NCI-H1436 treated with DMSO at 0.1 percent for 48 hours (cell line): Measurements from ENCODE around the gene TOMM34.

Experiments used
- DNase-seq: peaks from one replicate; lab custom pipeline; 2025; lab: John Stamatoyannopoulos, UW

TOMM34 gene

GRCh38 chr20:44932916-44933315 is 27.3 kb downstream of the TOMM34 start:
- DNase-seq = no peak

GRCh38 chr20:44931911-44932310 is 28.3 kb downstream of the TOMM34 start:
- no peak for DNase-seq

DNA sequence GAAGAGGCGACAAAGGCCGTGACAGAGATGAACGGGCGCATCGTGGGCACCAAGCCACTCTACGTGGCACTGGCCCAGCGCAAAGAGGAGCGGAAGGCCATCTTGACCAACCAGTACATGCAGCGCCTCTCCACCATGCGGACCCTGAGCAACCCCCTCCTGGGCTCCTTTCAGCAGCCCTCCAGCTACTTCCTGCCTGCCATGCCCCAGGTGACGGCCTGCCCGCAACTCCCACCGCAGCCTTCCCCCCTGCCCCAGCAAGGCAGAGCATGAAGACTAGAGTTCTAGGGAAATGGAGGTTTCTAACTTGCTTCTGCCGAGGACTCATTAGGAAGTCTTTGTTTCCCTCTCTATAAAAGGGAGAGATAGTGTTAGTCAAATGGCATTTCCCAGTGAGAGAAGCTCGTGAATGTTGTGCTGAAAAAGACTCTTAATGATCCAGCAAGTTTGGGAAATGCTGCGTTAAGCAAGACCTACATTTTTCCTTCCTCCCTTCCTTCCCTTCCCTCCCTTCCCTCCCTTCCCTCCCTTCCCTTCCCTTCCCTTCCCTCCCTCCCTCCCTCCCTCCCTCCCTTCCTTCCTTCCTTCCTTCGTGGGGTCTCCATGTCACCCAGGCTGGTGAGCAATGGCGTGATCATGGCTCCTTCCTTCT is 29.6 kb downstream of the TOMM34 start:
- no peak for DNase-seq

GRCh38 chr20:44928595-44928994 is 31.6 kb downstream of the TOMM34 start:
- DNase-seq = no peak

DNA sequence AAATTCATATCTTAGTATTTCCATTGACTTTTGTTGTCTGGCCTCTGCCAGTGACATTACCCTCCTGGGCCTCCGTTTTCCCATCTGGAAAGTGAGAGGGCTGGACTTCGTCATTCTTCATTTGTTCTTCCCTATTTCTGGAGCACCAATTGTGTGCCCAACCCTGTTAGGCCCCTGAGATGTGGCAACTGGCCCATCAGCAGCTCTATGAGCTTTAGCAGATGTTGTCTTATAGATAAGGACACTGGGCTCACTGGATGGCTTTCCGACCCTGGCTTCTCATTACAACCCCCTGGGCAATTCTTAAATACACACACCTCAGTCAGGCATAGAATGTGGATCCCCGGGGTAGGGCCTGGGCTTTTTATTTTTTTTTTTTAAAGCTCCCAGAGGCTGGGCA is 35.7 kb downstream of the TOMM34 start:
- DNase-seq = no peak

- no peak for DNase-seq
These were observed 38.8 kb downstream of the TOMM34 start for GRCh38 chr20:44921447-44921846.

DNA sequence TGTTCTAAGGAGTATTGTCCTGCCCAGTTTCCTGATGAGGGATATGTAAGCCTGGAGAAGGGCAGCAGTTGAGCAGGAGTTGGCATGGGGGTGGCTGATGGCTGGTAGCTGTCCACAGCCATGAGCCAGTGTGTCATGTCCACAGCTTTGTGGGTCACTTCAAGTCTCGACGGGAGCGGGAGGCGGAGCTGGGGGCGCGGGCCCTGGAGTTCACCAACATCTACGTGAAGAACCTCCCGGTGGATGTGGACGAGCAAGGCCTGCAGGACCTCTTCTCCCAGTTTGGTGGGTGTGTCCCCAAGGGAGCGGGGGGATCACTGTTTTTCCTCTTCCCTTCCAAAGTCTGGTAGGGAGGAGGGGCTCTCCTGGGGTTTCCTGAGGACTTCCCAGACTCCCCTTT is 41.4 kb downstream of the TOMM34 start:
- DNase-seq = no peak

DNA sequence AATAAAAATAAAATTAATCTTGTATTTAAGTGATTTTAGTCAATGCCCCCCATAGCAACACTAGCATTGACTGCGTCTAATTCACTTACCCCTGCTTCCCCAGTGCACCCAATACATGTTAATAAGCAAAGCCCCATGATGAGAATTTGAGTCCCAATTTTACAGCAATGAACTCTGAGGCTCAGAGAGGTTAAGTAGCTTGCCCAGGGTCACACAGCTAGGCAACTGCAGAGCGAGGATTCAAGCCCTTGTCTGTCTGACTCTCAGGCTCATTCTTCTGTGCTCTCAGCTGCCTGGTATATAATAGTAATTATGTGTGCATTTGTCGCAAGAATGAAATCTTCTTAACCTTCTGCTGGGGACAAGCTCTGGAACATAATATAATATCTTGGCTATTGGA is 41.9 kb downstream of the TOMM34 start:
- DNase-seq = no peak

- no peak for DNase-seq
These were observed 42.8 kb downstream of the TOMM34 start for GRCh38 chr20:44917399-44917798.

- no peak for DNase-seq
These were observed 43.6 kb downstream of the TOMM34 start for GRCh38 chr20:44916586-44916985.

DNA sequence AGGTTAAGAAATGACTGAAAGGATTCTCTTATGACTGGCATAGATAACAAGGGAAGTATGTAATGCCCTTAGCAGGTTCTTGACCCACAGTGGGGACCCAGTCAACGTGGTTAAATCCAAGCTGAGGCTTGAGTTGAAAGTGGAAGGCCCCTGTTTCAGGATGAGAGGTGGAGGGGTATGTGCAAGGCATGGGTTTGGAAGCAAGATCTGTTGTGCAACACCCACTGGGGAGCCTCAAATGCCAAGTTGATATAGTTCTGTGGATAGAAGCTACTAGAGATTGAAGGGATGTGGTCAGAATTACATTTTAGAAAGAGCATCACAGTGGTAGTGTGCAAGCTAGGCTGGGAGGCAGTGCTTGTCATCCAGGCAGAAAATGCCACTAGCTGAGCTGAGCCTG is 45.3 kb downstream of the TOMM34 start:
- DNase-seq = no peak

DNA sequence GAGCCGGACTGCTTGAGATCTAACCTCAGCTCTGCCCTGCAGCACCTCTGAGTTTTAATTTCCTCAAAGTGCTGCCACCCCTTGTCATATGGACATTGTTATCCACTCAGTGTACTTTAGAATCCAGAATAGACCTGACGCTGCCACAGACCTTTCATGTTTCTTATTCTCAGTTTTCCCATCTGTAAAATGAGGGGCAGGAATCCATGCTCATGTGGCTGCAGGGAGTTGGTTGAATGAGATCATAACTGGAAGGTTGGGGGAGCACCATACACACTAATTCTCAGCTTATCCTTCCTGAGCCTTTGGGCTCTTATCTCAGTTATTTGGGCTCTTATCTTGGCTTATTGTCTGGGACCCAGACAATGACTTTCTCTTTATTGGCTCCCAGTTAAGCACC is 48.0 kb downstream of the TOMM34 start:
- DNase-seq = no peak

DNA sequence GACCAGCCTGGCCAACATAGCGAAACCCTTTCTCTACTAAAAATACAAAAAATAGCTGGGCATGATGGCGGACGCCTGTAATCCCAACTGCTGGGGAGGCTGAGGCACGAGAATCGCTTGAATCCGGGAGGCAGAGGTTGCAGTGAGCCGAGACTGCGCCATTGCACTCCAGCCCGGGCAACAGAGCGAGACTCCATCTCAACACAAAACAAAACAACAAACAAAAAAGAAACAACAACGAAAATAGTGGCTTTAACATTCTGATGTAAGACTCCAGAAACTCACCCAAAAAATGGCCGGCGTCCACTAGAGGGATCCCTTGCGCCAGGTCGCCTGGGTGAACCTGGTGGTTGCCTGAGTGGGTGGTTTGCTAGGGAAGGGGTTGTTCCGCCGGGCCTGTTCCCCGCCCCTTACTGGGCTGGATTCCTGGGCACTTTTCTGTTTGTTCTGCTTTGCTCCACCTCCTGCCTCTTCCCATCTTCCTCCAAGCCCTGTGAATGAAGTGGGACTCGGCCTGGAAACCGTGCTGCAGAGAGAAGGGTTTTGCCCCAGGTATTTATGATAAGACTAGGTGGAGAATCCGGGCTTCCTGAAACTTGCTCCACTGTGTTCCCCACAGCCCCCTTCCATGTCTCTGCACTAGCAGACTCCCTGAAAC is 48.8 kb downstream of the TOMM34 start:
- no peak for DNase-seq

DNA sequence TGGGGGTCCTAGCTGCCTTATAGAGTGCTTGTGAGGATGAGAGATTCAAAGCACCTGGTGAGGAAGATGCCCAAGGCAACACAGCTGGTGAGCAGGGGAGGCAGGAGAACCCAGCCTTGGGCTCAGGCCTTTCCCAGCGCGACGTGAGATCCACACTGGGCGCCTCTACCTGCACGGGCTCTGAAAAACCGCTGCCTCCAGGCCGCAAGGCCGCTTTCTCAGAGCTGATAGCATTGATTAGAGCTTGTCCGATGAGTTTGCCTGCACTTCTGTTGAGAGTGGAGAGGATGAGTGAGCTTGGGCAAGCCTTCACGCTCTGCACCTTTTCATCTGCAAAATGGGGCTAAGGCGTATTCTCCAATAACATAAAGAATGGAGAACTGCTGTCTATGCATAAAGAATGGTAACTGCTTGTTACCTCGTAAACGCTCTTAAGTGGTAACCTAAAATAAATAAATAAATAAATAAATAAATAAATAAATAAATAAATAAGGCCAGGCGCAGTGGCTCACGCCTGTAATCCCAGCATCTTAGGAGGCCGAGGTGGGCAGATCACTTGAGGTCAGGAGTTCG is 49.4 kb downstream of the TOMM34 start:
- no peak for DNase-seq

- DNase-seq = no peak
These were observed 50.1 kb downstream of the TOMM34 start, which contains the start of gene PABPC1L for GRCh38 chr20:44909872-44910689. PABPC1L (plus strand) TSS chr20:44910060; CDS start chr20:44910144, 84 bp downstream.

GRCh38 chr20:44908987-44909871 is 51.0 kb downstream of the TOMM34 start:
- DNase-seq = no peak

DNA sequence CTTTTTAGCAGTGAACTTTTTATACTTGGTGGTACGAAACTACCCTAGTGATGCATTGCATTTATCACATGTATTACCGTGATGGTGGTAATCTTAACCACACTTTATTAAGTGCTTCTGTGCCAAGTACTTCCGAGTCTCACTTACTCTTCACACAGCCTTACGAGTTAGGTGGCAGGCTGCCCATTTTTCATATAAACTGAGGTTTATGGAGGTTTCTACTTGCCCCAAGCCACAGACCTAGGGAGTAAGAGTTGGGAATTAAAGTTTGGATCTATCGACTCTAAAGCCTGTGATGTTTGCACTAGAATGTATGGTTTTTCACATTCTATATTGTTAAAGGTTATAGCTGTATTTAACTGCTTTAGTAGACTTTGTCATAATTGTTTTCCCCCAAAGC is 55.8 kb downstream of the TOMM34 start:
- DNase-seq = no peak

DNA sequence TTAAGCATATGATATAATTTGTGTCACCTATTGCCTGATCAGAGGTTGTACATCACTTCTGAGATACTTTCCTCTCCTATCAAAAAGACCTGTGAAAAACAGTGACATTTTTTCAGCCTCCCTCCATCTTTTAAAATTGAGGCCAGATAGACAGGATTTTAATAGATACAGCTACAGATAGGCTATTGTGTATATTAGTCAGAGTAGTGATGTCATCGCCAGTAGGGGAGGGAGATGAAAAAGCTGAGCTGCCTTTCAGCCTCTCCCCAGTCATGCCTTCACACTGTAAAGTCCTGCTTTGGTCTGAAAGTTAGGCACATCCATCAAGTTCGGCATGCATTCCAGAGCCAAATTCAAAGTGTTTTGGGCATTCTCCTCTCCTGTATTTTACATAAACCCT is 58.2 kb downstream of the TOMM34 start:
- DNase-seq = no peak

DNA sequence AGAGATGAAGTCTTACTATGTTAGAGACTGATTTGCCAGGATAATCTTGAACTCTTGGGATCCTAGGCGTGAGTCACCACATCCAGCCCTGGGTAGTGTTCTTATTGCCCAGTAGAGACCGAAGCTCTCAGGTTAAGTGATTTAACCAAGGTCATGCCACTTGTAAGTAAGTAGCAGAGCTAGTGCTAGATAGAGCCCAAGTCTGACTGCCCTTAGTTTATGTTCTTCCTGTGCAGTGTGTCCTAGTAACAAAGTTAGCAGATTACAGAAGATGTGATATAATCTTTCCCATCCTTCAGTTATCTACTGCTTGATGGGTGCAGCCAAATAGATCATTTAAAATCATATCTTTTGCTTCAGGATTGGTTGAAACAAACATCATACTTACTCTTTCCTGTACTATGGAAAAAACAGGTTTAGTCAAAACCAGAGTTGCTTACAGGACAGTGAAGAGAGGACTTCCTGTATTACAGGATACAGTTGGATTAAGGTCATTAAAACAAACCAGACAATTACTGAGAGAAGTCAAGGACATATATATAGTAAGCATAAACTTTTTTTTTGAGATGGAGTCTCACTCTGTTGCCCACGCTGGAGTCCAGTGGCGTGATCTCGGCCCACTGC is 59.9 kb downstream of the TOMM34 start:
- DNase-seq = no peak

GRCh38 chr20:44897133-44897532 is 63.1 kb downstream of the TOMM34 start:
- DNase-seq = no peak

DNA sequence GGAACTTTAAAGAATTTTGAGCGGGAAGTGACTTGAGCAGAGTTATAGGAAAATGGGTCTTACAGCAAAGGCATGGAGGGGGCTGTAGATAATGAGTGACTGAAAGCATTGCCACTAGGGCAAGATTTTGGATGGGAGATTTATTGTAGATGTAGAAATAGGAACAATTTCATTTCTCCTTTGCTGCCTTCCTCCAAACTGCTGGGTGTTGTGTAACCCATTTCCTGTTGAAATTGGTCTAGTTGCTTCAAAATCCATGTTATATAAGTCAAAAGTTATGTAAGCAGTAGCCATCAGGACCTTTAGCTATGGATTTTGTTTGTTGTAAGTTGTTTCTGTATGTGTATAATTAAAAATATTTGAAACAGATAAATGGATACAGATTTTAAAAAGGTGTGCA is 63.6 kb downstream of the TOMM34 start:
- no peak for DNase-seq
